ENCODE results near the gene CDKN2D.

CDKN2D gene

GRCh38 chr19:10525636-10526035 lies 43.1 kb downstream of the CDKN2D start:
- POLR2A ChIA-PET, result no interaction called here

GRCh38 chr19:10523135-10523636 lies 45.6 kb downstream of the CDKN2D start:
- H3K27ac ChIP-seq (ENCODE audit: insufficient read depth in 1 of 2, low read depth in 1 of 2, low read length in 2 of 2, poor library complexity in 1 of 2, severe bottlenecking in 2 of 2), result no peak overlapping the region
- ChIA-PET CTCF (interaction anchor here (1.1 to 3.2 kb wide), 6 partner anchors 11 to 121 kb away, joined by 3 to 14 read pairs (median 4); no protein-coding TSS in a partner anchor), POLR2A (interaction anchor here (0.6 kb wide), 1 partner anchor 639 kb away, joined by 4 read pairs; no protein-coding TSS in a partner anchor)
- peaks cover 0 to 10% (median 7%) of the 10 kb centered on the region in 4 experiments for H3K4me1 ChIP-seq (ENCODE audit: control extremely low read depth in 1 of 4, control insufficient read depth in 4 of 4, insufficient read depth in 4 of 4, low read length in 3 of 4)
- WGBS (ENCODE audit: insufficient coverage), result 100% methylated on average over 1 of the region's 3 CpGs
- no peak for DNase-seq
- H3K27me3 ChIP-seq (replicated peaks in 2 of 5; ENCODE audit: control insufficient read depth in 4 of 5, insufficient read depth in 5 of 5, low read length in 4 of 5), result peaks cover 0 to 23% (median 17%) of the 10 kb centered on the region in 5 experiments
- H3K4me3 ChIP-seq (ENCODE audit: control insufficient read depth in 1 of 7, extremely low read depth in 1 of 7, insufficient read depth in 4 of 7, low read depth in 2 of 7, low read length in 6 of 7), result no peak overlapping the region
- no peaks in the 10 kb centered on the region for H3K36me3 ChIP-seq (ENCODE audit: control insufficient read depth in 4 of 4, insufficient read depth in 4 of 4, low read length in 3 of 4)
- H3K9me3 ChIP-seq (ENCODE audit: control extremely low read depth in 1 of 5, control insufficient read depth in 4 of 5, insufficient read depth in 2 of 5, low read depth in 1 of 5, low read length in 4 of 5), result no peaks in the 10 kb centered on the region

More at GRCh38 chr19:10525636-10526035, 43.1 kb downstream of the CDKN2D start:
- H3K9me3 ChIP-seq (ENCODE audit: control extremely low read depth in 1 of 5, control insufficient read depth in 4 of 5, insufficient read depth in 2 of 5, low read depth in 1 of 5, low read length in 4 of 5), result no peaks in the 10 kb centered on the region
- CTCF ChIA-PET, result interaction anchor here (0.9 to 1.2 kb wide), 2 partner anchors 9 to 103 kb away, joined by 3 to 5 read pairs; no protein-coding TSS in a partner anchor
- no peaks in the 10 kb centered on the region for H3K36me3 ChIP-seq (ENCODE audit: control insufficient read depth in 4 of 4, insufficient read depth in 4 of 4, low read length in 3 of 4)
- 98% methylated on average over 6 of the region's 7 CpGs for WGBS (ENCODE audit: insufficient coverage)
- no peaks in the 10 kb centered on the region for H3K4me1 ChIP-seq (ENCODE audit: control extremely low read depth in 1 of 4, control insufficient read depth in 4 of 4, insufficient read depth in 4 of 4, low read length in 3 of 4)
- H3K4me3 ChIP-seq (ENCODE audit: control insufficient read depth in 1 of 7, extremely low read depth in 1 of 7, insufficient read depth in 4 of 7, low read depth in 2 of 7, low read length in 6 of 7), result no peak overlapping the region
- no peak for DNase-seq
- H3K27ac ChIP-seq (ENCODE audit: insufficient read depth in 1 of 2, low read depth in 1 of 2, low read length in 2 of 2, poor library complexity in 1 of 2, severe bottlenecking in 2 of 2), result no peak overlapping the region
- H3K27me3 ChIP-seq (replicated peaks in 2 of 5; ENCODE audit: control insufficient read depth in 4 of 5, insufficient read depth in 5 of 5, low read length in 4 of 5), result peaks cover 0 to 3% (median 0%) of the 10 kb centered on the region in 5 experiments

- no peak for DNase-seq
- Histone ChIP-seq H3K4me1 (ENCODE audit: control extremely low read depth in 1 of 4, control insufficient read depth in 4 of 4, insufficient read depth in 4 of 4, low read length in 3 of 4) (peaks cover 0 to 23% (median 19%) of the 10 kb centered on the region in 4 experiments), H3K9me3 (ENCODE audit: control extremely low read depth in 1 of 5, control insufficient read depth in 4 of 5, insufficient read depth in 2 of 5, low read depth in 1 of 5, low read length in 4 of 5) (no peaks in the 10 kb centered on the region), H3K36me3 (ENCODE audit: control insufficient read depth in 4 of 4, insufficient read depth in 4 of 4, low read length in 3 of 4) (no peaks in the 10 kb centered on the region), H3K27ac (ENCODE audit: insufficient read depth in 1 of 2, low read depth in 1 of 2, low read length in 2 of 2, poor library complexity in 1 of 2, severe bottlenecking in 2 of 2) (no peak overlapping the region), H3K27me3 (replicated peaks in 2 of 5; ENCODE audit: control insufficient read depth in 4 of 5, insufficient read depth in 5 of 5, low read length in 4 of 5) (peaks cover 0 to 39% (median 27%) of the 10 kb centered on the region in 5 experiments), H3K4me3 (ENCODE audit: control insufficient read depth in 1 of 7, extremely low read depth in 1 of 7, insufficient read depth in 4 of 7, low read depth in 2 of 7, low read length in 6 of 7) (no peak overlapping the region)
- CTCF ChIA-PET, result interaction anchor here (1.7 kb wide), 1 partner anchor 12 kb away, joined by 4 read pairs; no protein-coding TSS in a partner anchor
- POLR2A ChIA-PET, result no interaction called here
- 94% methylated on average over 13 of the region's 13 CpGs for WGBS (ENCODE audit: insufficient coverage)
These were observed 47.2 kb downstream of the CDKN2D start for GRCh38 chr19:10521461-10522171.

GRCh38 chr19:10520652-10521318 lies 48.0 kb downstream of the CDKN2D start:
- Histone ChIP-seq H3K36me3 (ENCODE audit: control insufficient read depth in 4 of 4, insufficient read depth in 4 of 4, low read length in 3 of 4) (no peaks in the 10 kb centered on the region), H3K27me3 (replicated peaks in 2 of 5; ENCODE audit: control insufficient read depth in 4 of 5, insufficient read depth in 5 of 5, low read length in 4 of 5) (peaks cover 2 to 47% (median 32%) of the 10 kb centered on the region in 5 experiments), H3K4me1 (ENCODE audit: control extremely low read depth in 1 of 4, control insufficient read depth in 4 of 4, insufficient read depth in 4 of 4, low read length in 3 of 4) (peaks cover 0 to 23% (median 19%) of the 10 kb centered on the region in 4 experiments), H3K4me3 (ENCODE audit: control insufficient read depth in 1 of 7, extremely low read depth in 1 of 7, insufficient read depth in 4 of 7, low read depth in 2 of 7, low read length in 6 of 7) (no peak overlapping the region), H3K27ac (ENCODE audit: insufficient read depth in 1 of 2, low read depth in 1 of 2, low read length in 2 of 2, poor library complexity in 1 of 2, severe bottlenecking in 2 of 2) (no peak overlapping the region), H3K9me3 (ENCODE audit: control extremely low read depth in 1 of 5, control insufficient read depth in 4 of 5, insufficient read depth in 2 of 5, low read depth in 1 of 5, low read length in 4 of 5) (no peaks in the 10 kb centered on the region)
- CTCF ChIA-PET, result interaction anchor here (0.6 to 1.5 kb wide), 4 partner anchors 13 to 137 kb away, joined by 3 to 5 read pairs (median 3); no protein-coding TSS in a partner anchor
- DNase-seq, result no peak
- WGBS (ENCODE audit: insufficient coverage), result 89% methylated on average over 7 of the region's 15 CpGs
- POLR2A ChIA-PET, result no interaction called here

GRCh38 chr19:10519421-10519820 lies 49.4 kb downstream of the CDKN2D start:
- POLR2A ChIA-PET, result no interaction called here
- no peak overlapping the region for H3K27ac ChIP-seq (ENCODE audit: insufficient read depth in 1 of 2, low read depth in 1 of 2, low read length in 2 of 2, poor library complexity in 1 of 2, severe bottlenecking in 2 of 2)
- H3K36me3 ChIP-seq (ENCODE audit: control insufficient read depth in 4 of 4, insufficient read depth in 4 of 4, low read length in 3 of 4), result no peaks in the 10 kb centered on the region
- no peaks in the 10 kb centered on the region for H3K9me3 ChIP-seq (ENCODE audit: control extremely low read depth in 1 of 5, control insufficient read depth in 4 of 5, insufficient read depth in 2 of 5, low read depth in 1 of 5, low read length in 4 of 5)
- peaks cover 4 to 61% (median 38%) of the 10 kb centered on the region in 5 experiments for H3K27me3 ChIP-seq (replicated peaks in 2 of 5; ENCODE audit: control insufficient read depth in 4 of 5, insufficient read depth in 5 of 5, low read length in 4 of 5)
- peaks cover 0 to 29% (median 24%) of the 10 kb centered on the region in 4 experiments for H3K4me1 ChIP-seq (ENCODE audit: control extremely low read depth in 1 of 4, control insufficient read depth in 4 of 4, insufficient read depth in 4 of 4, low read length in 3 of 4)
- 81% methylated on average over 7 of the region's 7 CpGs for WGBS (ENCODE audit: insufficient coverage)
- no peak for DNase-seq
- H3K4me3 ChIP-seq (ENCODE audit: control insufficient read depth in 1 of 7, extremely low read depth in 1 of 7, insufficient read depth in 4 of 7, low read depth in 2 of 7, low read length in 6 of 7), result no peak overlapping the region
- CTCF ChIA-PET, result interaction anchor here (0.6 to 1.5 kb wide), 3 partner anchors 12 to 61 kb away, joined by 3 to 5 read pairs (median 3); no protein-coding TSS in a partner anchor

- ChIA-PET CTCF (interaction anchor here (0.6 kb wide), 1 partner anchor 11 kb away, joined by 3 read pairs; no protein-coding TSS in a partner anchor), POLR2A (no interaction called here)
- H3K4me3 ChIP-seq (ENCODE audit: control insufficient read depth in 1 of 7, extremely low read depth in 1 of 7, insufficient read depth in 4 of 7, low read depth in 2 of 7, low read length in 6 of 7), result peak overlapping the region in 1 of 7 experiments; percentile 33
- peaks cover 4 to 68% (median 43%) of the 10 kb centered on the region in 5 experiments for H3K27me3 ChIP-seq (replicated peaks in 2 of 5; ENCODE audit: control insufficient read depth in 4 of 5, insufficient read depth in 5 of 5, low read length in 4 of 5)
- no peak for DNase-seq
- H3K4me1 ChIP-seq (ENCODE audit: control extremely low read depth in 1 of 4, control insufficient read depth in 4 of 4, insufficient read depth in 4 of 4, low read length in 3 of 4), result peaks cover 0 to 36% (median 31%) of the 10 kb centered on the region in 4 experiments
- H3K36me3 ChIP-seq (ENCODE audit: control insufficient read depth in 4 of 4, insufficient read depth in 4 of 4, low read length in 3 of 4), result no peaks in the 10 kb centered on the region
- H3K27ac ChIP-seq (ENCODE audit: insufficient read depth in 1 of 2, low read depth in 1 of 2, low read length in 2 of 2, poor library complexity in 1 of 2, severe bottlenecking in 2 of 2), result no peak overlapping the region
- no peaks in the 10 kb centered on the region for H3K9me3 ChIP-seq (ENCODE audit: control extremely low read depth in 1 of 5, control insufficient read depth in 4 of 5, insufficient read depth in 2 of 5, low read depth in 1 of 5, low read length in 4 of 5)
- WGBS (ENCODE audit: insufficient coverage), result 12% methylated on average over 24 of the region's 33 CpGs
These were observed 50.1 kb downstream of the CDKN2D start for GRCh38 chr19:10518444-10519361.
